ENCODE data around the gene C20orf141.

Gene C20orf141

DNA sequence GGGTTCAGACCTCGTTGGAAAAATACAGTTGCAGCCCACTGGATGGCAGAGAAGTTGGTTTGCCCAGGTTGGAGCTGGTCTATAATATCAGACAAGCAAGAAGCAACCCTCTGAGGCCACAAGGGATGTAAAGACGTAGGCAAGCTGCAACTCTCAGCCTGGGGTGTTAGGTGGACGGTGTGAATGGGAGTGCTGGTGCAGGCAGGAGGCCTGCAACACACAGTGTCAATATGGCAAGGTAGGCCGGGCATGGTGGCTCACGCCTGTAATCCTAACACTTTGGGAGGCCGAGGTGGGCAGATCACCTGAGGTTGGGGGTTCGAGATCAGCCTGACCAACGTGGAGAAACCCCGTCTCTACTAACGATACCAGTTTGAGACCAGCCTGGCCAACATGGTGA lies 36.3 kb downstream of the C20orf141 start:
- DNase-seq, result no peak

- no peak for DNase-seq
These were observed 43.8 kb downstream of the C20orf141 start for GRCh38 chr20:2858591-2858990.

DNA sequence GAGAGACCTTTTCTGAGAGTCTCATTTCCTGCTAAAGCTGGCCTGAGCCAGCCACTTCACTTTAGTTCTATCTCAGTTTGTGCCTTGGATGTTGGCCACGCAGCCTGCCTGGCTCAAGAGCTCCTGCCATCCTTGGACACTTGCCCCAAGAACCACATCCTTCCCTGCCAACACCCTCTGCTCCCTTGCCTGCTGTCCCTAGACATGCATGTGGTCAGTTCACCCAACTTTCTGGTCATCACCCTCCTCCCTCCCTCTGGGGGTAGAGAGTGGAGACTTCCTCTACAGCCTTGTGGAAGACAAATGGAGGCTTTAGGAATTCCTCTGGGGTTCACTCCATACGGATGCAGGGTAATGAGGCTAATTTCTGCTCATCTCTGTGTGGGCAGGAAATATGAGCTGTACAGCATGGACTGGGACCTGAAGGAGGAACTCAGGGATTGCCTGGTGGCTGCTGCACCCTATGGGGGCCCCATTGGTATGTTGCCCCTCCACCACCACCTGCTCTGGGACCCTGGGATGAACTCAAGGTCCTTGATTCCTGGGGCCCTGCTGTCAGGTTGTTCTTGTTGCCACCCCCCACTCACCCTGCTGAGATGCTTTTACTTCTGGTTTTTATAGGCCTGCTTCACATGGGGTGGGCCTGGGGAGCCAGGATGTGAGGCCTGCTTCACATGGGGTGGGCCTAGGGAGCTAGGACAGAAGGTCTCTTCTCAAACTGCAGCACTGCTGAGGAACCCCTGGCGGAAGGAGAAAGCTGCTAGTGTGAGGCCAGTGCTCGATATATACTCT lies 44.7 kb downstream of the C20orf141 start:
- DNase-seq, result no peak

DNA sequence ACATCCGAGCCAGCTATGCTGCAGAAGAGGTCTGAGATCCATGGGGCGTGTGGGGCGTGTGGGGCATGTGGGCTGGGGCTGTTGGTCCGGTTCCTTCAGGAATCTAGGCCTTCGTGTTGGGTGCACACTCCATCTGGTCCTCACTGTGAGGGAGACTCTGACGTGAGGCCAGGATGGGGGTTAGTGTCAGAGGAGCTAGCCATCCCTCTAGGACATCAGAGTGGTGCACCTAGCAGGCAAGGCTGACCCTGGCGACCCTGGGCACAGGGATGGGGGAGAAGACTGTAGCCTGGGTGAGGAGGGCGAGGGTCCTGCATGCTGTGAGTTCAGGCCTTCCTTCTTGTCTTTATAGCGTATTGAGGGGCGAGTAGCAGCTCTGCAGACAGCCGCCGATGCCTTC lies 49.8 kb downstream of the C20orf141 start:
- no peak for DNase-seq

- DNase-seq, result no peak
These were observed 50.3 kb downstream of the C20orf141 start for GRCh38 chr20:2865101-2865500.

All from suppressor macrophage treated with lipopolysaccharide for 4 hours (primary cell).